Fibroblast of skin of back (primary cell): Measurements from ENCODE around the gene ZBTB20.
A peak's percentile ranks its signal among the peaks of the same experiment; 100 is the strongest.

Experiments used
- DNase-seq: peaks from one replicate; pipeline ENCODE4 v3.0.0-alpha.2; 2013

Gene ZBTB20

GRCh38 chr3:114404590-114404989, 742.5 kb downstream of the ZBTB20 start:
- DNase-seq, result no peak

- no peak for DNase-seq
Observed at GRCh38 chr3:114402838-114403237, 744.2 kb downstream of the ZBTB20 start.

- no peak for DNase-seq
Observed at GRCh38 chr3:114401346-114401745, 745.7 kb downstream of the ZBTB20 start.

GRCh38 chr3:114400371-114400770, 746.7 kb downstream of the ZBTB20 start:
- no peak for DNase-seq

GRCh38 chr3:114394551-114394950, 752.5 kb downstream of the ZBTB20 start:
- no peak for DNase-seq

- DNase-seq, result no peak
Observed at GRCh38 chr3:114393367-114394072, 753.6 kb downstream of the ZBTB20 start.

GRCh38 chr3:114392831-114393230, 754.3 kb downstream of the ZBTB20 start:
- DNase-seq, result no peak

- no peak for DNase-seq
Observed at GRCh38 chr3:114389156-114389555, 757.9 kb downstream of the ZBTB20 start.

GRCh38 chr3:114384558-114384903, 762.6 kb downstream of the ZBTB20 start:
- DNase-seq, result no peak

GRCh38 chr3:114383875-114384557, 763.1 kb downstream of the ZBTB20 start:
- peak; percentile 85 for DNase-seq

GRCh38 chr3:114380233-114380651, 766.8 kb downstream of the ZBTB20 start:
- peak; percentile 83 for DNase-seq

GRCh38 chr3:114379266-114379665, 767.8 kb downstream of the ZBTB20 start:
- DNase-seq, result peak; percentile 12

GRCh38 chr3:114378760-114379159, 768.3 kb downstream of the ZBTB20 start:
- no peak for DNase-seq

GRCh38 chr3:114377426-114377825, 769.7 kb downstream of the ZBTB20 start:
- no peak for DNase-seq

GRCh38 chr3:114376516-114377185, 770.4 kb downstream of the ZBTB20 start:
- no peak for DNase-seq

- no peak for DNase-seq
Observed at GRCh38 chr3:114375608-114376421, 771.3 kb downstream of the ZBTB20 start.

GRCh38 chr3:114374433-114374990, 772.6 kb downstream of the ZBTB20 start:
- DNase-seq, result no peak

- DNase-seq, result no peak
Observed at GRCh38 chr3:114370537-114371174, 776.4 kb downstream of the ZBTB20 start.

GRCh38 chr3:114365909-114366308, 781.2 kb downstream of the ZBTB20 start:
- DNase-seq, result no peak

- DNase-seq, result no peak
Observed at GRCh38 chr3:114364806-114365654, 782.1 kb downstream of the ZBTB20 start.
